ENCODE data around the gene CPNE5. TPM values are rescaled to one million over a fixed set of nuclear protein-coding genes. Genes with fewer than 3 reads are reported as not detected.

The CPNE5 gene
- polyA plus RNA-seq, 3 donors, result 0.47 to 0.85 (median 0.82) TPM

- H3K27me3 ChIP-seq (ENCODE audit: control insufficient read depth in 2 of 2, insufficient read depth in 2 of 2, low read length in 2 of 2), result no peaks in the 10 kb centered on the region
- no peaks in the 10 kb centered on the region for H3K36me3 ChIP-seq (replicated peaks in 1 of 2; ENCODE audit: control insufficient read depth in 1 of 2, insufficient read depth in 2 of 2, low read length in 2 of 2)
- H3K4me2 ChIP-seq (replicated peaks; ENCODE audit: extremely low read depth, low read length, poor library complexity, severe bottlenecking), result no peak overlapping the region
- no peak overlapping the region for H3K9ac ChIP-seq (ENCODE audit: insufficient read depth, low read length, poor library complexity, severe bottlenecking)
- H3K4me1 ChIP-seq (ENCODE audit: control insufficient read depth in 1 of 2, insufficient read depth in 2 of 2, low read length in 2 of 2), result peaks cover 21 to 25% of the 10 kb centered on the region in 2 donors
- no peak overlapping the region for H3K4me3 ChIP-seq (replicated peaks in 1 of 3; ENCODE audit: low read depth in 2 of 3, low read length in 3 of 3)
- intact Hi-C loops (cut with micrococcal nuclease), result loop anchor here in 1 of 2 donors (10.0 kb wide), 1 partner anchor 123 kb away; the partner anchor contains the start of gene C6orf89
- no peak overlapping the region for H3K4me3 Mint-ChIP-seq
- no peak overlapping the region for H2AFZ ChIP-seq (ENCODE audit: insufficient read depth, low read depth, low read length, poor library complexity, severe bottlenecking)
- peaks cover 0 to 9% (median 2%) of the 10 kb centered on the region in 3 donors for H3K27me3 Mint-ChIP-seq (ENCODE audit: low read depth in 3 of 3)
- H3K9me3 Mint-ChIP-seq, result peaks cover 0 to 1% (median 0%) of the 10 kb centered on the region in 7 donors
- whole genome bisulfite sequencing (ENCODE audit: insufficient coverage), result 100% methylated on average over 5 of the region's 11 CpGs
- H3K79me2 ChIP-seq (ENCODE audit: insufficient read depth, low read length), result no peaks in the 10 kb centered on the region
- TF ChIP-seq CTCF (IDR thresholded peaks at IDR 0.05), result no peak
- no peak for DNase-seq
- H3K27ac ChIP-seq (ENCODE audit: low read depth in 1 of 2, low read length in 2 of 2), result no peak overlapping the region
- peaks cover 0 to 3% of the 10 kb centered on the region in 2 donors for H3K36me3 Mint-ChIP-seq
- no peaks in the 10 kb centered on the region for H4K20me1 ChIP-seq (ENCODE audit: insufficient read depth, low read length)
- no peak overlapping the region for H3K27ac Mint-ChIP-seq
- no peaks in the 10 kb centered on the region for H3K9me3 ChIP-seq (replicated peaks in 1 of 2; ENCODE audit: control insufficient read depth in 1 of 2, insufficient read depth in 1 of 2, low read length in 2 of 2)
- H3K4me1 Mint-ChIP-seq, result peaks cover 27% of the 10 kb centered on the region
Measured at GRCh38 chr6:36762123-36762522, 77.1 kb downstream of the CPNE5 start.

GRCh38 chr6:36760685-36761435 lies 78.4 kb downstream of the CPNE5 start:
- no peaks in the 10 kb centered on the region for H4K20me1 ChIP-seq (ENCODE audit: insufficient read depth, low read length)
- no peaks in the 10 kb centered on the region for H3K36me3 ChIP-seq (replicated peaks in 1 of 2; ENCODE audit: control insufficient read depth in 1 of 2, insufficient read depth in 2 of 2, low read length in 2 of 2)
- no peaks in the 10 kb centered on the region for H3K79me2 ChIP-seq (ENCODE audit: insufficient read depth, low read length)
- no peaks in the 10 kb centered on the region for H3K27me3 ChIP-seq (ENCODE audit: control insufficient read depth in 2 of 2, insufficient read depth in 2 of 2, low read length in 2 of 2)
- H3K27ac ChIP-seq (ENCODE audit: low read depth in 1 of 2, low read length in 2 of 2), result no peak overlapping the region
- no peak for DNase-seq
- peaks cover 0 to 1% (median 0%) of the 10 kb centered on the region in 7 donors for H3K9me3 Mint-ChIP-seq
- H3K4me1 Mint-ChIP-seq, result peaks cover 33% of the 10 kb centered on the region
- no peak overlapping the region for H3K9ac ChIP-seq (ENCODE audit: insufficient read depth, low read length, poor library complexity, severe bottlenecking)
- no peak overlapping the region for H3K4me3 ChIP-seq (replicated peaks in 1 of 3; ENCODE audit: low read depth in 2 of 3, low read length in 3 of 3)
- no peak overlapping the region for H3K4me2 ChIP-seq (replicated peaks; ENCODE audit: extremely low read depth, low read length, poor library complexity, severe bottlenecking)
- H2AFZ ChIP-seq (ENCODE audit: insufficient read depth, low read depth, low read length, poor library complexity, severe bottlenecking), result no peak overlapping the region
- 93% methylated on average over 9 of the region's 11 CpGs for WGBS (ENCODE audit: insufficient coverage)
- H3K4me3 Mint-ChIP-seq, result no peak overlapping the region
- H3K27me3 Mint-ChIP-seq (ENCODE audit: low read depth in 3 of 3), result peaks cover 0 to 9% (median 2%) of the 10 kb centered on the region in 3 donors
- intact Hi-C loops (cut with micrococcal nuclease), result loop anchor here in 1 of 2 donors (10.0 kb wide), 1 partner anchor 124 kb away; the partner anchor contains the start of gene C6orf89
- no peak for TF ChIP-seq CTCF (IDR thresholded peaks at IDR 0.05)
- H3K36me3 Mint-ChIP-seq, result peaks cover 0 to 3% of the 10 kb centered on the region in 2 donors
- H3K9me3 ChIP-seq (replicated peaks in 1 of 2; ENCODE audit: control insufficient read depth in 1 of 2, insufficient read depth in 1 of 2, low read length in 2 of 2), result no peaks in the 10 kb centered on the region
- peaks cover 29 to 30% of the 10 kb centered on the region in 2 donors for H3K4me1 ChIP-seq (ENCODE audit: control insufficient read depth in 1 of 2, insufficient read depth in 2 of 2, low read length in 2 of 2)
- no peak overlapping the region for H3K27ac Mint-ChIP-seq

Data from CD14-positive monocyte (primary cell).